Measurements from ENCODE around the gene ETNK1. TPM values are rescaled to one million over a fixed set of nuclear protein-coding genes. Genes with fewer than 3 reads are reported as not detected.

Gene ETNK1
- polyA plus RNA-seq, 1 experiment: 22.8 TPM

GRCh38 chr12:22683131-22683530 lies 58.2 kb downstream of the ETNK1 start:
- Histone ChIP-seq H3K27ac (ENCODE audit: low read depth, low read length) (no peak overlapping the region), H3K9me3 (ENCODE audit: control insufficient read depth, insufficient read depth, low read length) (no peaks in the 10 kb centered on the region), H3K4me3 (ENCODE audit: low read depth, low read length) (no peak overlapping the region), H3K27me3 (ENCODE audit: control insufficient read depth, insufficient read depth, low read length) (no peaks in the 10 kb centered on the region)
- POLR2A ChIA-PET: no interaction called here
- no peak for TF ChIP-seq CTCF (IDR thresholded peaks at IDR 0.05; ENCODE audit: low read depth, low read length)
- DNase-seq (ENCODE audit: low read depth, low spot score): no peak
- CTCF ChIA-PET: interaction anchor here (0.6 to 2.5 kb wide), 4 partner anchors 9 to 397 kb away, joined by 5 to 19 read pairs (median 6); no protein-coding TSS in a partner anchor

- no peak overlapping the region for H3K27ac ChIP-seq (ENCODE audit: low read depth, low read length)
- no peaks in the 10 kb centered on the region for H3K27me3 ChIP-seq (ENCODE audit: control insufficient read depth, insufficient read depth, low read length)
- H3K4me3 ChIP-seq (ENCODE audit: low read depth, low read length): no peak overlapping the region
- TF ChIP-seq CTCF (IDR thresholded peaks at IDR 0.05; ENCODE audit: low read depth, low read length): peak; percentile 62
- CTCF ChIA-PET: interaction anchor here (0.7 to 2.5 kb wide), 14 partner anchors 10 to 371 kb away, joined by 3 to 19 read pairs (median 4); no protein-coding TSS in a partner anchor
- H3K9me3 ChIP-seq (ENCODE audit: control insufficient read depth, insufficient read depth, low read length): no peaks in the 10 kb centered on the region
- no peak for DNase-seq (ENCODE audit: low read depth, low spot score)
- POLR2A ChIA-PET: no interaction called here
Measured at GRCh38 chr12:22684140-22685118, 59.5 kb downstream of the ETNK1 start.

GRCh38 chr12:22686193-22686592 lies 61.2 kb downstream of the ETNK1 start:
- H3K4me3 ChIP-seq (ENCODE audit: low read depth, low read length): no peak overlapping the region
- no peak overlapping the region for H3K27ac ChIP-seq (ENCODE audit: low read depth, low read length)
- no peaks in the 10 kb centered on the region for H3K27me3 ChIP-seq (ENCODE audit: control insufficient read depth, insufficient read depth, low read length)
- CTCF ChIA-PET: interaction anchor here (0.6 to 0.8 kb wide), 2 partner anchors 15 to 481 kb away, joined by 3 to 4 read pairs; no protein-coding TSS in a partner anchor
- TF ChIP-seq CTCF (IDR thresholded peaks at IDR 0.05; ENCODE audit: low read depth, low read length): no peak
- no peaks in the 10 kb centered on the region for H3K9me3 ChIP-seq (ENCODE audit: control insufficient read depth, insufficient read depth, low read length)
- POLR2A ChIA-PET: interaction anchor here (0.7 kb wide), 1 partner anchor 28 kb away, joined by 6 read pairs; no protein-coding TSS in a partner anchor
- DNase-seq (ENCODE audit: low read depth, low spot score): no peak

- ChIA-PET CTCF (interaction anchor here (0.7 to 1.9 kb wide), 4 partner anchors 17 to 219 kb away, joined by 3 to 9 read pairs (median 3); no protein-coding TSS in a partner anchor), POLR2A (no interaction called here)
- no peaks in the 10 kb centered on the region; the same call in 1 of the 2 replicates for H3K9me3 ChIP-seq (ENCODE audit: control insufficient read depth, insufficient read depth, low read length)
- no peaks in the 10 kb centered on the region for H3K27me3 ChIP-seq (ENCODE audit: control insufficient read depth, insufficient read depth, low read length)
- H3K4me3 ChIP-seq (ENCODE audit: low read depth, low read length): no peak overlapping the region
- no peak overlapping the region for H3K27ac ChIP-seq (ENCODE audit: low read depth, low read length)
- no peak for TF ChIP-seq CTCF (IDR thresholded peaks at IDR 0.05; ENCODE audit: low read depth, low read length)
- DNase-seq (ENCODE audit: low read depth, low spot score): no peak
Measured at GRCh38 chr12:22687361-22688076, 62.5 kb downstream of the ETNK1 start.

Data from AG04450 (cell line).